ENCODE data around the gene MFSD11. TPM values are rescaled to one million over a fixed set of nuclear protein-coding genes. Genes with fewer than 3 reads are reported as not detected.

MFSD11 gene
- total and polyA plus RNA-seq, 2 donors (not counting 3 experiments of a cell fraction or from before 2014, with no cell fraction given), result 23.5 to 35.2 TPM

- intact Hi-C loops (cut with micrococcal nuclease) (loop anchor here (1.0 kb wide), 2 partner anchors 10 to 16 kb away; partner anchors contain the start of gene SRSF2), dilution Hi-C loops (cut with MboI; ENCODE audit: extremely low pct_ligation_motif_present, low sequenced_read_pairs) (no loop called here)
- Histone ChIP-seq H3K4me2 (ENCODE audit: insufficient read depth, low read length) (peak within 1 kb of the TSS; percentile 71), H3K9me3 (replicated peaks; ENCODE audit: control insufficient read depth, insufficient read depth, low read length) (no peaks in the 10 kb centered on the region), H3K9me1 (replicated peaks; ENCODE audit: control insufficient read depth, extremely low read depth, insufficient read depth, low read length) (no peaks in the 10 kb centered on the region), H3K79me2 (ENCODE audit: control insufficient read depth, insufficient read depth, low read length) (peaks cover 55% of the 10 kb centered on the region), H3K4me1 (ENCODE audit: control insufficient read depth, extremely low read depth, insufficient read depth, low read length) (peaks cover 18% of the 10 kb centered on the region), H3K27ac (ENCODE audit: insufficient read depth, low read depth, low read length) (peak within 1 kb of the TSS; percentile 85), H3K27me3 (ENCODE audit: control insufficient read depth in 2 of 2, insufficient read depth in 2 of 2, low read length in 2 of 2) (no peaks in the 10 kb centered on the region), H2AFZ (ENCODE audit: low read depth, low read length) (peak within 1 kb of the TSS; percentile 57), H4K20me1 (replicated peaks; ENCODE audit: control insufficient read depth, extremely low read depth, insufficient read depth, low read length) (no peaks in the 10 kb centered on the region), H3K9ac (replicated peaks; ENCODE audit: extremely low read depth, insufficient read depth, low read length) (peak within 1 kb of the TSS; percentile 92), H3K36me3 (ENCODE audit: control insufficient read depth in 2 of 2, extremely low read depth in 1 of 2, insufficient read depth in 2 of 2, low read length in 2 of 2) (peaks cover 6 to 10% of the 10 kb centered on the region in 2 experiments), H3K4me3 (replicated peaks in 1 of 3; ENCODE audit: insufficient read depth in 1 of 3, low read depth in 1 of 3, low read length in 3 of 3) (peak within 1 kb of the TSS; percentile 66 to 99 (median 90))
- DNase-seq (ENCODE audit: low read depth, low spot score) (peak; percentile 77), FAIRE-seq (peak; percentile 61)
- ChIA-PET POLR2A (interaction anchor here (0.6 to 2.2 kb wide), 3 partner anchors 8 to 10 kb away, joined by 3 to 21 read pairs (median 4); partner anchors contain the start of genes MFSD11 and SRSF2), CTCF (interaction anchor here (0.6 to 3.2 kb wide), 17 partner anchors 10 to 672 kb away, joined by 3 to 22 read pairs (median 4); partner anchors contain the start of genes MFSD11 and SRSF2)
- TSS peak; percentile 73 for BruUV-seq (replicated peaks)
- TF ChIP-seq EZH2 (IDR thresholded peaks at IDR 0.05; ENCODE audit: borderline replicate concordance, low read depth, low read length, severe bottlenecking) (no peak), MAX (IDR thresholded peaks at IDR 0.05; ENCODE audit: insufficient read depth, insufficient read length) (peak; percentile 58), POLR2A (IDR thresholded peaks at IDR 0.05; ENCODE audit: low read depth, low read length) (peak; percentile 66), GATA2 (IDR thresholded peaks at IDR 0.05; ENCODE audit: insufficient read depth, insufficient read length, low read depth, low read length) (no peak), CTCF (IDR thresholded peaks at IDR 0.05; ENCODE audit: extremely low read depth in 1 of 2, insufficient read depth in 1 of 2, low read depth in 1 of 2, low read length in 2 of 2) (peak; percentile 65 to 80), MYC (IDR thresholded peaks at IDR 0.05; ENCODE audit: low read depth, low read length) (no peak), FOS (IDR thresholded peaks at IDR 0.05; ENCODE audit: borderline replicate concordance, insufficient read depth, low read length) (no peak), JUN (IDR thresholded peaks at IDR 0.05; ENCODE audit: borderline replicate concordance, insufficient read depth, insufficient read length, low read depth) (no peak), POLR2AphosphoS5 (IDR thresholded peaks at IDR 0.05; ENCODE audit: insufficient read depth, low read depth, low read length) (no peak)
These were observed 10.9 kb upstream of the MFSD11 start, which contains the start of gene METTL23 for GRCh38 chr17:76726776-76727718. Gene METTL23, plus strand, starts transcription at chr17:76726839. Its CDS starts 2,872 bp downstream, at chr17:76729711.
